Adrenal gland (tissue), 5 donors: ENCODE results near the gene KRTAP5-6.

Experiments used
- CTCF ChIP-seq, 6 experiments: fragments of 450-650 bp in 4 of 6; fragments of 200-600 bp in 2 of 6; sonication (generic) in 1 of 6; IDR thresholded peaks; 1 replicate in 5 of 6; 2 replicates in 1 of 6; pipeline versions ENCODE4 v1.5.1 to v1.8.0; 2016 to 2021; ENCODE audit warnings: antibody characterized with exemption in 6 of 6, mild to moderate bottlenecking in 2 of 6, moderate library complexity in 1 of 6
- POLR2A ChIP-seq, 2 donors: fragments of 450-650 bp; IDR thresholded peaks; one replicate each; pipeline ENCODE4 v1.6.1; 2017; ENCODE audit warnings: antibody characterized with exemption in 2 of 2, mild to moderate bottlenecking in 2 of 2, moderate library complexity in 1 of 2
- donor health status: DM: no; HTN: no; CAD: no.

GRCh38 chr11:1746956-1747752 lies 50.2 kb downstream of the KRTAP5-6 start:
- TF ChIP-seq CTCF (IDR thresholded peaks at IDR 0.05) (no peak), POLR2A (IDR thresholded peaks at IDR 0.05) (peak in 1 of 2 donors; percentile 39)
